Adrenal gland (tissue), 5 donors: Measurements from ENCODE around the gene PPIL6.

ENCODE experiments used
- CTCF ChIP-seq, 6 experiments: fragments of 450-650 bp in 4 of 6; fragments of 200-600 bp in 2 of 6; sonication (generic) in 1 of 6; IDR thresholded peaks; 1 replicate in 5 of 6; 2 replicates in 1 of 6; pipeline versions ENCODE4 v1.5.1 to v1.8.0; 2016 to 2021; ENCODE audit warnings: antibody characterized with exemption in 6 of 6, mild to moderate bottlenecking in 2 of 6, moderate library complexity in 1 of 6
- POLR2A ChIP-seq, 2 donors: fragments of 450-650 bp; IDR thresholded peaks; one replicate each; pipeline ENCODE4 v1.6.1; 2017; ENCODE audit warnings: antibody characterized with exemption in 2 of 2, mild to moderate bottlenecking in 2 of 2, moderate library complexity in 1 of 2
- donor health status: DM: no; HTN: no; CAD: no.

GRCh38 chr6:109451376-109451775 is 10.9 kb upstream of the PPIL6 start:
- no peak for TF ChIP-seq POLR2A (IDR thresholded peaks at IDR 0.05)
- no peak for TF ChIP-seq CTCF (IDR thresholded peaks at IDR 0.05)
